MCF 10A (cell line): ENCODE data around the gene SIGLEC14. TPM values are rescaled to one million over a fixed set of nuclear protein-coding genes. Genes with fewer than 3 reads are reported as not detected.

ENCODE experiments used
- BruUV-seq: library from RNA; stranded (reverse); fragments of 400-500 nt; replicated peaks from 2 replicates; lab custom pipeline; 2021; lab: Mats Ljungman, UMichigan
- CTCF ChIA-PET: fragments of 300-600 bp; sonication (Branson Sonifier 250); formaldehyde crosslinking; extraction: SDS; loops from one replicate; lab custom pipeline; 2021; ENCODE audit warnings: antibody characterized with exemption, inconsistent platforms; lab: Yijun Ruan, JAX
- POLR2A ChIA-PET: fragments of 300-600, 350-650 bp; sonication (Branson Sonifier 250); formaldehyde crosslinking; extraction: SDS; loops from one replicate; lab custom pipeline; 2020; ENCODE audit warnings: antibody characterized with exemption, inconsistent platforms; lab: Yijun Ruan, JAX
- DNase-seq: peaks from one replicate; pipeline ENCODE4 v3.0.0-alpha.2; 2018; ENCODE audit not compliant: unreplicated experiment
- H3K27ac Mint-ChIP-seq: one replicate; pipeline ENCODE4 v1.8.0; 2022; ENCODE audit warnings: mild to moderate bottlenecking, low read depth, mixed read lengths; ENCODE audit not compliant: unreplicated experiment
- H3K27me3 Mint-ChIP-seq: one replicate; pipeline ENCODE4 v1.8.0; 2022; ENCODE audit warnings: mixed read lengths; ENCODE audit not compliant: insufficient read depth, unreplicated experiment
- H3K36me3 Mint-ChIP-seq: one replicate; pipeline ENCODE4 v1.8.0; 2022; ENCODE audit warnings: mild to moderate bottlenecking, moderate library complexity, mixed read lengths; ENCODE audit not compliant: insufficient read depth, unreplicated experiment
- H3K4me1 Mint-ChIP-seq: one replicate; pipeline ENCODE4 v1.8.0; 2022; ENCODE audit warnings: mixed read lengths; ENCODE audit not compliant: insufficient read depth, unreplicated experiment
- H3K4me3 Mint-ChIP-seq: one replicate; pipeline ENCODE4 v1.8.0; 2022; ENCODE audit warnings: mild to moderate bottlenecking, moderate library complexity, mixed read lengths; ENCODE audit not compliant: unreplicated experiment
- H3K9me3 Mint-ChIP-seq: one replicate; pipeline ENCODE4 v1.8.0; 2022; ENCODE audit warnings: mixed read lengths; ENCODE audit not compliant: unreplicated experiment
- CTCF ChIP-seq: fragments of 200-600 bp; IDR thresholded peaks from one replicate; pipeline ENCODE4 v1.8.0; 2022; ENCODE audit warnings: antibody characterized with exemption, mild to moderate bottlenecking; ENCODE audit not compliant: unreplicated experiment
- intact Hi-C: fragments of 100-400 bp; cut with micrococcal nuclease; formaldehyde crosslinking; loops from 2 replicates; pipeline ENCODE4 v1.14.1; 2022
- total RNA-seq: library from RNA; stranded (reverse); gene quantifications from 2 replicates; pipeline ENCODE4 v1.2.3, GENCODE V29; 2022

The SIGLEC14 gene
- total RNA-seq, 1 experiment from 2014 or later = not detected

- Mint-ChIP-seq H3K27ac (no peak overlapping the region), H3K9me3 (peaks cover 13% of the 10 kb centered on the region), H3K27me3 (peaks cover 29% of the 10 kb centered on the region), H3K36me3 (no peaks in the 10 kb centered on the region), H3K4me1 (no peaks in the 10 kb centered on the region), H3K4me3 (no peak overlapping the region)
- no peak for DNase-seq
- intact Hi-C loops = no loop called here
- TF ChIP-seq CTCF = no peak
- POLR2A ChIA-PET = no interaction called here
- no TSS peak for BruUV-seq
- CTCF ChIA-PET = interaction anchor here (0.6 to 0.8 kb wide), 2 partner anchors 79 to 1072 kb away, joined by 3 read pairs; no protein-coding TSS in a partner anchor
Measured at GRCh38 chr19:51628153-51628939, 18.3 kb downstream of the SIGLEC14 start.

- H3K27ac Mint-ChIP-seq = no peak overlapping the region
- no TSS peak for BruUV-seq
- ChIA-PET CTCF (interaction anchor here (0.7 to 0.8 kb wide), 2 partner anchors 79 to 899 kb away, joined by 3 read pairs; no protein-coding TSS in a partner anchor), POLR2A (no interaction called here)
- no peak for DNase-seq
- no peak overlapping the region for H3K4me3 Mint-ChIP-seq
- intact Hi-C loops = no loop called here
- H3K27me3 Mint-ChIP-seq = peaks cover 29% of the 10 kb centered on the region
- no peaks in the 10 kb centered on the region for H3K4me1 Mint-ChIP-seq
- TF ChIP-seq CTCF = no peak
- peaks cover 13% of the 10 kb centered on the region for H3K9me3 Mint-ChIP-seq
- H3K36me3 Mint-ChIP-seq = no peaks in the 10 kb centered on the region
Measured at GRCh38 chr19:51627491-51628138, 19.0 kb downstream of the SIGLEC14 start.

- no peaks in the 10 kb centered on the region for H3K4me1 Mint-ChIP-seq
- TF ChIP-seq CTCF = no peak
- H3K9me3 Mint-ChIP-seq = peaks cover 13% of the 10 kb centered on the region
- DNase-seq = no peak
- CTCF ChIA-PET = interaction anchor here (0.6 to 0.7 kb wide), 2 partner anchors 16 to 1856 kb away, joined by 3 to 4 read pairs; no protein-coding TSS in a partner anchor
- H3K4me3 Mint-ChIP-seq = no peak overlapping the region
- H3K36me3 Mint-ChIP-seq = no peaks in the 10 kb centered on the region
- H3K27ac Mint-ChIP-seq = no peak overlapping the region
- intact Hi-C loops = no loop called here
- POLR2A ChIA-PET = no interaction called here
- H3K27me3 Mint-ChIP-seq = peaks cover 29% of the 10 kb centered on the region
- BruUV-seq = no TSS peak
Measured at GRCh38 chr19:51626675-51627074, 19.9 kb downstream of the SIGLEC14 start.

- TF ChIP-seq CTCF = no peak
- no peak for DNase-seq
- H3K4me3 Mint-ChIP-seq = no peak overlapping the region
- H3K27ac Mint-ChIP-seq = no peak overlapping the region
- ChIA-PET POLR2A (no interaction called here), CTCF (interaction anchor here (0.6 to 0.8 kb wide), 2 partner anchors 14 to 40 kb away, joined by 3 read pairs; no protein-coding TSS in a partner anchor)
- no peaks in the 10 kb centered on the region for H3K36me3 Mint-ChIP-seq
- intact Hi-C loops = no loop called here
- peaks cover 13% of the 10 kb centered on the region for H3K9me3 Mint-ChIP-seq
- BruUV-seq = no TSS peak
- H3K27me3 Mint-ChIP-seq = peaks cover 14% of the 10 kb centered on the region
- H3K4me1 Mint-ChIP-seq = no peaks in the 10 kb centered on the region
Measured at GRCh38 chr19:51621178-51621577, 25.4 kb downstream of the SIGLEC14 start.
